Thyroid gland (tissue), 4 donors: ENCODE results near the gene ABCB8.

Source experiments
- POLR2A ChIP-seq, 2 donors: fragments of 450-650 bp; IDR thresholded peaks; one replicate each; pipeline ENCODE4 v1.6.1; 2017; ENCODE audit warnings: antibody characterized with exemption in 2 of 2, mild to moderate bottlenecking in 2 of 2, moderate library complexity in 1 of 2
- TF ChIP-seq, protein P1 (sequence below), 6 experiments: fragments of 200-600 bp in 3 of 6; fragments of 450-650 bp in 3 of 6; sonication (generic) in 3 of 6; IDR thresholded peaks; one replicate each; pipeline ENCODE4 v1.5.1; 2016 to 2019; ENCODE audit warnings: antibody characterized with exemption in 6 of 6, mild to moderate bottlenecking in 2 of 6, inconsistent platforms in 1 of 6, moderate library complexity in 1 of 6

DNA sequence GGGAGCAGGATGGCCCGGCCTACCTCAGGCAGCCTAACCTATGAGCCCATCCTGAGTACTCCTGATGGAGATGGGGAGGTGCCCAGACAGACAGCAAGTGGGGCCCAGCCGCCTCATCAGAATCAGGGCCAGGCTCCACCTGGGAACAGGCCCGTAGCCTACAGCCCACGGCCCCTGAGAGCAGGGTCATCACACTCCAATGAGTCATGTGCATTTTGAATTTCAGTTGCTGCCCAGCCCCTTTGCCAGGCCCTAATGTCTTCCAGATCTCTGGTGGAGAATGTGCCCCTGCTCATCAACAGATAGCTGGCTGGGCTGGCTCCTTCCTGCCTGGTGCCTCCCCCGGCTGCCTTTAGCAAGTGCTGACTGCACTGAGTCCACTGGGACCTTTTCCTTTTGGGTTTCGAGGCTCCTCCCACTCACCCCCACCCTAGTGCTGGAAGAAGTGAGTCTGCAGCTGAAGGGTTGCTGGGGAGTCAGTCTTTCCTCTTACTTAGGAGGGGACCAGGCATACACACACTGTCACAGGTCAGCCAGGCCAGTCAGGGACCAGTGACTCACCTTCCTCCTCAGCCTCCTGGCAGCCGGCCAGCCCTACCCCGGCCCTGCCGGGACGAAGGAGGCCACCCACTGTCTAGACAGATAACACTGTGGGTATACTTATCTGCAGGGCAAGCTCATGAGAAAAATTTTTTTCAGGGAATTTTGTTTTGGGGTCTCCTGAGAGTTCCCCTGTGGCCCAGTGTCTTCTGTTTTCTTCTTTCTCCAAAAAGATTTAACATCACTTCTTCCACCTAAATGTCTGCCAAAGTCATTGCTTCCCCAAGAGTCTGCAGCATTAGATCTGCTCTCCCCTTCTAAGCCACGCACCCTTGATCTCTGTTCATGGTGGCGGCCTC is 10.9 kb downstream of the ABCB8 start:
- no peak for TF ChIP-seq POLR2A (IDR thresholded peaks at IDR 0.05)
- TF ChIP-seq, protein P1, sequence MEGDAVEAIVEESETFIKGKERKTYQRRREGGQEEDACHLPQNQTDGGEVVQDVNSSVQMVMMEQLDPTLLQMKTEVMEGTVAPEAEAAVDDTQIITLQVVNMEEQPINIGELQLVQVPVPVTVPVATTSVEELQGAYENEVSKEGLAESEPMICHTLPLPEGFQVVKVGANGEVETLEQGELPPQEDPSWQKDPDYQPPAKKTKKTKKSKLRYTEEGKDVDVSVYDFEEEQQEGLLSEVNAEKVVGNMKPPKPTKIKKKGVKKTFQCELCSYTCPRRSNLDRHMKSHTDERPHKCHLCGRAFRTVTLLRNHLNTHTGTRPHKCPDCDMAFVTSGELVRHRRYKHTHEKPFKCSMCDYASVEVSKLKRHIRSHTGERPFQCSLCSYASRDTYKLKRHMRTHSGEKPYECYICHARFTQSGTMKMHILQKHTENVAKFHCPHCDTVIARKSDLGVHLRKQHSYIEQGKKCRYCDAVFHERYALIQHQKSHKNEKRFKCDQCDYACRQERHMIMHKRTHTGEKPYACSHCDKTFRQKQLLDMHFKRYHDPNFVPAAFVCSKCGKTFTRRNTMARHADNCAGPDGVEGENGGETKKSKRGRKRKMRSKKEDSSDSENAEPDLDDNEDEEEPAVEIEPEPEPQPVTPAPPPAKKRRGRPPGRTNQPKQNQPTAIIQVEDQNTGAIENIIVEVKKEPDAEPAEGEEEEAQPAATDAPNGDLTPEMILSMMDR (IDR thresholded peaks at IDR 0.05) = no peak
